DOHH2 (cell line): ENCODE results near the gene CALR.
A peak's percentile ranks its signal among the peaks of the same experiment; 100 is the strongest.

ENCODE experiments used
- H3F3A ChIP-seq: fragments of 200-600 bp; sonication (generic), shearing (Covaris generic); 2 replicates; pipeline ENCODE4 v1.6.0; 2016; ENCODE audit warnings: antibody characterized with exemption, mild to moderate bottlenecking; ENCODE audit not compliant: control insufficient read depth, insufficient read depth
- H3K27ac ChIP-seq: fragments of 200-600 bp; sonication (generic); 2 replicates; pipeline ENCODE4 v1.5.1; 2014; ENCODE audit warnings: low read depth, mild to moderate bottlenecking, low read length, moderate library complexity
- H3K27me3 ChIP-seq: fragments of 200-600 bp; sonication (generic); 2 replicates; pipeline ENCODE4 v1.6.1; 2014; ENCODE audit warnings: mild to moderate bottlenecking, low read length, mixed read lengths; ENCODE audit not compliant: control insufficient read depth
- H3K36me3 ChIP-seq: fragments of 200-600 bp; sonication (generic); 2 replicates; pipeline ENCODE4 v1.6.1; 2014; ENCODE audit warnings: mild to moderate bottlenecking, low read length, moderate library complexity, mixed read lengths; ENCODE audit not compliant: control insufficient read depth
- H3K4me1 ChIP-seq: fragments of 200-600 bp; sonication (generic); 2 replicates; pipeline ENCODE4 v1.6.1; 2014; ENCODE audit warnings: mild to moderate bottlenecking, low read length, mixed read lengths; ENCODE audit not compliant: control insufficient read depth
- H3K4me2 ChIP-seq: fragments of 200-600 bp; sonication (generic); 2 replicates; pipeline ENCODE4 v1.6.0; 2014; ENCODE audit warnings: mild to moderate bottlenecking, low read length, moderate library complexity
- H3K4me3 ChIP-seq: fragments of 200-600 bp; sonication (generic); 2 replicates; pipeline ENCODE4 v1.5.1; 2014; ENCODE audit warnings: mild to moderate bottlenecking, low read length, mixed read lengths
- H3K79me2 ChIP-seq: fragments of 200-600 bp; sonication (generic); 2 replicates; pipeline ENCODE4 v1.6.1; 2014; ENCODE audit warnings: mild to moderate bottlenecking, low read length, mixed read lengths; ENCODE audit not compliant: control insufficient read depth
- H3K9me2 ChIP-seq: fragments of 200-600 bp; sonication (generic); replicated peaks from 2 replicates; pipeline ENCODE4 v1.6.1; 2014; ENCODE audit warnings: mild to moderate bottlenecking, low read length, mixed read lengths; ENCODE audit not compliant: control insufficient read depth
- H3K9me3 ChIP-seq: fragments of 200-600 bp; sonication (generic); 2 replicates; pipeline ENCODE4 v1.6.1; 2014; ENCODE audit warnings: antibody characterized with exemption, low read length, mixed read lengths; ENCODE audit not compliant: control insufficient read depth, insufficient read depth
- H4K20me1 ChIP-seq: fragments of 200-600 bp; sonication (generic); 2 replicates; pipeline ENCODE4 v1.6.0; 2014; ENCODE audit warnings: low read depth, mild to moderate bottlenecking, antibody characterized with exemption, low read length, moderate library complexity; ENCODE audit not compliant: control insufficient read depth, insufficient read depth
- CTCF ChIP-seq: fragments of 200-600 bp; sonication (generic); IDR thresholded peaks from one replicate; pipeline ENCODE4 v1.5.1; 2014; ENCODE audit warnings: antibody characterized with exemption, mild to moderate bottlenecking, low read depth, low read length; ENCODE audit not compliant: poor library complexity, severe bottlenecking
- EZH2phosphoT487 ChIP-seq: fragments of 200-600 bp; sonication (generic); IDR thresholded peaks from 2 replicates; pipeline ENCODE4 v1.6.1; 2017; ENCODE audit warnings: borderline replicate concordance, mild to moderate bottlenecking, antibody characterized with exemption, low read length, moderate library complexity, mixed read lengths

Gene CALR

GRCh38 chr19:12943437-12944044 is 5.1 kb downstream of the CALR start:
- H3K9me3 ChIP-seq = no peaks in the 10 kb centered on the region
- H4K20me1 ChIP-seq = peaks cover 22% of the 10 kb centered on the region
- peaks cover 92% of the 10 kb centered on the region for H3K36me3 ChIP-seq
- TF ChIP-seq EZH2phosphoT487 (no peak), CTCF (no peak)
- H3K27me3 ChIP-seq = no peaks in the 10 kb centered on the region
- peak overlapping the region; percentile 48 for H3K4me2 ChIP-seq
- peaks cover 67% of the 10 kb centered on the region for H3F3A ChIP-seq
- H3K79me2 ChIP-seq = peaks cover 62% of the 10 kb centered on the region
- no peaks in the 10 kb centered on the region for H3K9me2 ChIP-seq
- H3K4me3 ChIP-seq = peak overlapping the region; percentile 31; the same call in 1 of the 2 replicates
- H3K27ac ChIP-seq = 0 out of 2 replicates have a peak overlapping the region, but pooled peaks have one; percentile 9
- H3K4me1 ChIP-seq = peaks cover 66% of the 10 kb centered on the region

- H4K20me1 ChIP-seq = peaks cover 16% of the 10 kb centered on the region
- no peaks in the 10 kb centered on the region for H3K9me3 ChIP-seq
- H3K4me3 ChIP-seq = no peak overlapping the region; the same call in 1 of the 2 replicates
- peak overlapping the region; percentile 86 for H3K4me2 ChIP-seq
- H3K36me3 ChIP-seq = peaks cover 92% of the 10 kb centered on the region
- peak overlapping the region; percentile 76 for H3K27ac ChIP-seq
- no peaks in the 10 kb centered on the region for H3K9me2 ChIP-seq
- TF ChIP-seq EZH2phosphoT487 = no peak
- no peak for TF ChIP-seq CTCF
- peaks cover 66% of the 10 kb centered on the region for H3K4me1 ChIP-seq
- peaks cover 62% of the 10 kb centered on the region for H3K79me2 ChIP-seq
- H3K27me3 ChIP-seq = no peaks in the 10 kb centered on the region
- peaks cover 61% of the 10 kb centered on the region for H3F3A ChIP-seq
Measured at GRCh38 chr19:12944104-12944674, 5.8 kb downstream of the CALR start.

- H3K9me3 ChIP-seq = no peaks in the 10 kb centered on the region
- TF ChIP-seq EZH2phosphoT487 = no peak
- TF ChIP-seq CTCF = no peak
- peaks cover 55% of the 10 kb centered on the region for H3K79me2 ChIP-seq
- peaks cover 92% of the 10 kb centered on the region for H3K36me3 ChIP-seq
- peak within 1 kb of the TSS; percentile 76 for H3K27ac ChIP-seq
- peak within 1 kb of the TSS; percentile 86 for H3K4me2 ChIP-seq
- peaks cover 3% of the 10 kb centered on the region for H4K20me1 ChIP-seq
- H3K4me3 ChIP-seq = peak within 1 kb of the TSS; percentile 86
- peaks cover 47% of the 10 kb centered on the region for H3F3A ChIP-seq
- no peaks in the 10 kb centered on the region for H3K27me3 ChIP-seq
- peaks cover 52% of the 10 kb centered on the region for H3K4me1 ChIP-seq
- H3K9me2 ChIP-seq = no peaks in the 10 kb centered on the region
Measured at GRCh38 chr19:12945479-12946091, 7.2 kb downstream of the CALR start, which contains the start of gene RAD23A. TSS of gene RAD23A (plus strand) at chr19:12945862. CDS start at chr19:12945949, 87 bp downstream.
